Smooth muscle cell (in vitro differentiated cells): ENCODE results near the gene PRR12. TPM values are rescaled to one million over a fixed set of nuclear protein-coding genes. Genes with fewer than 3 reads are reported as not detected.

ENCODE experiments used
- DNase-seq: peaks from one replicate; lab custom pipeline; 2025; ENCODE audit not compliant: unreplicated experiment; lab: John Stamatoyannopoulos, UW
- H2AFZ ChIP-seq: fragments of 200-600 bp; sonication (generic); 2 replicates; pipeline ENCODE4 v1.6.0; 2016; ENCODE audit warnings: antibody characterized with exemption, low read depth, mild to moderate bottlenecking
- H3F3A ChIP-seq: fragments of 200-600 bp; sonication (generic); 2 replicates; pipeline ENCODE4 v1.6.0; 2017; ENCODE audit warnings: antibody characterized with exemption, low read depth
- H3K27ac ChIP-seq: fragments of 200-600 bp; sonication (generic); 2 replicates; pipeline ENCODE4 v1.5.1; 2016; ENCODE audit warnings: low read depth, mild to moderate bottlenecking
- H3K27me3 ChIP-seq: fragments of 200-600 bp; sonication (generic); 2 replicates; pipeline ENCODE4 v1.6.1; 2016; ENCODE audit warnings: low read depth, mild to moderate bottlenecking
- H3K36me3 ChIP-seq: fragments of 200-600 bp; sonication (generic); 2 replicates; pipeline ENCODE4 v1.5.1; 2016; ENCODE audit warnings: low read depth
- H3K4me1 ChIP-seq: fragments of 200-600 bp; sonication (generic); 2 replicates; pipeline ENCODE4 v1.5.1; 2016; ENCODE audit warnings: low read depth
- H3K4me2 ChIP-seq: fragments of 200-600 bp; sonication (generic); 2 replicates; pipeline ENCODE4 v1.6.0; 2016; ENCODE audit warnings: mild to moderate bottlenecking
- H3K4me3 ChIP-seq: fragments of 200-600 bp; sonication (generic); 2 replicates; pipeline ENCODE4 v1.5.1; 2016; ENCODE audit warnings: mild to moderate bottlenecking
- H3K79me2 ChIP-seq: fragments of 200-600 bp; sonication (generic); 2 replicates; pipeline ENCODE4 v1.6.0; 2016; ENCODE audit warnings: low read depth, mild to moderate bottlenecking
- H3K9ac ChIP-seq: fragments of 200-600 bp; sonication (generic); 2 replicates; pipeline ENCODE4 v1.6.0; 2016; ENCODE audit warnings: low read depth
- H3K9me3 ChIP-seq: fragments of 200-600 bp; sonication (generic); replicated peaks from 2 replicates; pipeline ENCODE4 v1.5.1; 2016; ENCODE audit warnings: low read depth
- H4K20me1 ChIP-seq: fragments of 200-600 bp; sonication (generic); 2 replicates; pipeline ENCODE4 v1.6.0; 2016; ENCODE audit warnings: low read depth
- WGBS: methylation state at CpG from one replicate; pipeline ENCODE4 v1.1.7; 2016; ENCODE audit warnings: low lambda C conversion rate; 5-methylcytosine and 5-hydroxymethylcytosine counted together
- polyA plus RNA-seq: library from polyadenylated mRNA; unstranded; fragments of >200 nt; fragmentation: Nextera tagmentation; extraction: Ambion mirVana; gene quantifications from 2 replicates; pipeline ENCODE4 v1.2.1, GENCODE V29; 2016
- total RNA-seq: library from RNA; depleted of rRNA; stranded (reverse); fragments of >200 nt; gene quantifications from 2 replicates; pipeline ENCODE4 v1.2.3, GENCODE V29; 2014
- TF ChIP-seq, protein P1 (sequence below): fragments of 200-600 bp; sonication (generic); IDR thresholded peaks from 2 replicates; pipeline ENCODE4 v1.5.1; 2017; ENCODE audit warnings: borderline replicate concordance, mild to moderate bottlenecking, antibody characterized with exemption; ENCODE audit not compliant: insufficient read depth, poor library complexity, severe bottlenecking

PRR12 gene
- total and polyA plus RNA-seq, 2 experiments from 2014 or later, result 1.7 to 4.5 TPM

- H3K27ac ChIP-seq, result peak overlapping the region; percentile 35
- WGBS, result 22% methylated on average over 10 of the region's 27 CpGs
These were observed 2.5 kb downstream of the PRR12 start for GRCh38 chr19:49593233-49594113.

DNA sequence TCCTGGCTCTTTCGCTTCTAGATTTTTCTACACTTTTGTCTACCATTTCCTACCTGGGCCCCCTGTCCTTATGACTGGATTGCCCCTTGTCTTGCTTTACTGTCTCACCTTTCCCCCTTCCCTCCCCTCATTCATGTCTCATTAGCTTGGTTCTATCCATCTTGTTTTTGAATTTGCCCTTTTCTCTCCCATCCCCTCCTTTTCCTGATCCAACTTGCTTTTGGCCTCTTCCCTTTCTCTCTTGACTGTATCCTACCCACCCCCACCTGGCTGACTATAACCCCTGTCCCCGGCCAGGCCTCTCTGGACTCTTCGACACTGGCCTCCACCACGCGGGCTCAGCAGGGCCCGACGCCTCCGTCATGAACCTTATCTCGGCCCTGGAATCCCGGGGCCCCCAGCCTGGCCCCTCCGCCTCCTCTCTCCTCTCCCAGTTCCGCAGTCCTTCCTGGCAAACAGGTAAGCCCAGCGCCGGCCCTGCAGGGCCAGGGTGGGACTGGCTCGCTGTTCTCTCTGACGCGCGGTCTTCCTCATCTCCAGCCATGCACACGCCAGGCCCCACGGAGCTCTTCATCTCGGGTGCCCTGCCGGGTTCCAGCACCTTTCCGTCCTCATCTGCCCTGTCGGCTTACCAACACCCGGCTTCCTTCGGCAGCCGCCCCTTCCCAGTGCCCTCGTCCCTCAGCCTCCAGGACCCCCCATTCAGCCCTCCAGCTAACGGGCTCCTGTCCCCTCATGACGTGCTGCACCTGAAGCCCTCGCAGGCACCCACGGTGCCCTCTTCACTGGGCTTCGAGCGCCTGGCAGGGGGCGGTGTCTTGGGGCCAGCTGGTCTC, 3.4 kb downstream of the PRR12 start:
- no peak for DNase-seq
- peaks cover 8% of the 10 kb centered on the region for H3F3A ChIP-seq
- no peak overlapping the region for H3K27ac ChIP-seq
- H3K9me3 ChIP-seq, result no peaks in the 10 kb centered on the region
- no peaks in the 10 kb centered on the region for H3K36me3 ChIP-seq
- peak overlapping the region; percentile 95 for H3K4me2 ChIP-seq
- H3K9ac ChIP-seq, result no peak overlapping the region
- TF ChIP-seq, protein P1, sequence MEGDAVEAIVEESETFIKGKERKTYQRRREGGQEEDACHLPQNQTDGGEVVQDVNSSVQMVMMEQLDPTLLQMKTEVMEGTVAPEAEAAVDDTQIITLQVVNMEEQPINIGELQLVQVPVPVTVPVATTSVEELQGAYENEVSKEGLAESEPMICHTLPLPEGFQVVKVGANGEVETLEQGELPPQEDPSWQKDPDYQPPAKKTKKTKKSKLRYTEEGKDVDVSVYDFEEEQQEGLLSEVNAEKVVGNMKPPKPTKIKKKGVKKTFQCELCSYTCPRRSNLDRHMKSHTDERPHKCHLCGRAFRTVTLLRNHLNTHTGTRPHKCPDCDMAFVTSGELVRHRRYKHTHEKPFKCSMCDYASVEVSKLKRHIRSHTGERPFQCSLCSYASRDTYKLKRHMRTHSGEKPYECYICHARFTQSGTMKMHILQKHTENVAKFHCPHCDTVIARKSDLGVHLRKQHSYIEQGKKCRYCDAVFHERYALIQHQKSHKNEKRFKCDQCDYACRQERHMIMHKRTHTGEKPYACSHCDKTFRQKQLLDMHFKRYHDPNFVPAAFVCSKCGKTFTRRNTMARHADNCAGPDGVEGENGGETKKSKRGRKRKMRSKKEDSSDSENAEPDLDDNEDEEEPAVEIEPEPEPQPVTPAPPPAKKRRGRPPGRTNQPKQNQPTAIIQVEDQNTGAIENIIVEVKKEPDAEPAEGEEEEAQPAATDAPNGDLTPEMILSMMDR, result no peak
- 95% methylated on average over 23 of the region's 35 CpGs for WGBS
- H3K4me1 ChIP-seq, result no peaks in the 10 kb centered on the region
- peaks cover 43% of the 10 kb centered on the region for H3K79me2 ChIP-seq
- no peak overlapping the region for H2AFZ ChIP-seq
- peaks cover 47% of the 10 kb centered on the region for H4K20me1 ChIP-seq
- no peak overlapping the region for H3K4me3 ChIP-seq
- no peaks in the 10 kb centered on the region for H3K27me3 ChIP-seq

More at GRCh38 chr19:49593233-49594113, 2.5 kb downstream of the PRR12 start:
- Histone ChIP-seq H3K27me3 (no peaks in the 10 kb centered on the region), H3K36me3 (no peaks in the 10 kb centered on the region), H4K20me1 (peaks cover 39% of the 10 kb centered on the region), H3K4me3 (peak overlapping the region; percentile 85), H3K4me2 (peak overlapping the region; percentile 95), H3K9ac (no peak overlapping the region), H3F3A (peaks cover 8% of the 10 kb centered on the region), H3K4me1 (no peaks in the 10 kb centered on the region), H3K79me2 (peaks cover 34% of the 10 kb centered on the region), H2AFZ (no peak overlapping the region), H3K9me3 (no peaks in the 10 kb centered on the region)
- DNase-seq, result peak; percentile 73
- TF ChIP-seq, protein P1, result no peak

- Histone ChIP-seq H3F3A (peaks cover 8% of the 10 kb centered on the region), H3K79me2 (peaks cover 48% of the 10 kb centered on the region), H3K36me3 (no peaks in the 10 kb centered on the region), H3K4me2 (no peak overlapping the region), H3K27ac (no peak overlapping the region), H3K9me3 (no peaks in the 10 kb centered on the region), H4K20me1 (peaks cover 56% of the 10 kb centered on the region), H3K4me1 (no peaks in the 10 kb centered on the region), H2AFZ (no peak overlapping the region), H3K27me3 (no peaks in the 10 kb centered on the region), H3K4me3 (no peak overlapping the region), H3K9ac (no peak overlapping the region)
- TF ChIP-seq, protein P1, result no peak
- 94% methylated on average over 13 of the region's 35 CpGs for WGBS
- no peak for DNase-seq
These were observed 4.2 kb downstream of the PRR12 start for GRCh38 chr19:49594993-49595818.
